NCI-H345 treated with DMSO at 0.1 percent for 48 hours (cell line): Measurements from ENCODE around the gene AMFR.

ENCODE experiments used
- DNase-seq: peaks from one replicate; lab custom pipeline; 2025; ENCODE audit not compliant: unreplicated experiment; lab: John Stamatoyannopoulos, UW

The AMFR gene

GRCh38 chr16:56425439-56425832, at the start of gene AMFR:
AMFR (minus strand) TSS chr16:56425545; CDS start chr16:56425327, 218 bp downstream.
- DNase-seq: no peak

DNA sequence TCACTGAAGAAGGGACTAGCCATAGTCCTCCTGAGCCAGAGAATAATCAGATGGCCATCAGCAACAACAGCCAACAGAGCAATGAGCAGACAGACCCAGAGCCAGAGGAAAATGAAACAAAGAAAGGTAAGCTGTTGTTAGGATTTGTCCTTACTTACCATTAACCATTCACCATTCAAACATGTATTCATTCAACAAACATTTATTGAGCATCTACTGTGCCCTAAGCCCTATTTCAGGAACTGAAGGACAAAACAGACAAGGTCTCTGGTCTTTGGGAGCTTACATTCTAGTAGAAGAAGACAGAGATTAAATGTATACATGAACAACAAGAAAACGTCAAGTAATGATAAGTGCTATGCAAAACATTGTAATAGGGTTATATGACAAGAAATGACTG, 45.3 kb upstream of the AMFR start:
- no peak for DNase-seq

GRCh38 chr16:56470232-56470631, 44.9 kb upstream of the AMFR start:
- DNase-seq: no peak

GRCh38 chr16:56469748-56470147, 44.4 kb upstream of the AMFR start:
- no peak for DNase-seq

- DNase-seq: no peak
Observed at GRCh38 chr16:56468800-56469199, 43.5 kb upstream of the AMFR start.

DNA sequence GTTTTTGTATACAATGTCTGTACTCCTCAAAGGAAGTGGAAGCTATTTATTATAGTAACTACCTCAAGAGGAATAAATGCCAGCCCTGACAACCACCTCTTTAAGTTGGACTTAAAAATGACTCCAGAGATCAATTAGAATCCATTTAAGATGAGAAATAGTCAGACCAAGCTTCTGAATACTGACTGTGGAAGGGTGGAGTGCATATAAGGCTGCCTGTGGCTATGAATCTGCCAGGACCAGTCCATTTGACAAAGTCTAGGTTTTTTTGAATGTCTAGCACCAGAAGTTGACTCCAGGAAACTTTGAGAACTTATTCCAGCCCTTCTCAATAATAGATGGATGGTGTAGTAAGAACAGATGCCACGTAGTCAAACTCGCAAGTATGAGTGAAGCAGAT, 41.0 kb upstream of the AMFR start:
- no peak for DNase-seq

- no peak for DNase-seq
Observed at GRCh38 chr16:56463153-56463552, 37.8 kb upstream of the AMFR start.

- no peak for DNase-seq
Observed at GRCh38 chr16:56462064-56462796, 36.9 kb upstream of the AMFR start.

- no peak for DNase-seq
Observed at GRCh38 chr16:56460101-56460500, 34.8 kb upstream of the AMFR start.

DNA sequence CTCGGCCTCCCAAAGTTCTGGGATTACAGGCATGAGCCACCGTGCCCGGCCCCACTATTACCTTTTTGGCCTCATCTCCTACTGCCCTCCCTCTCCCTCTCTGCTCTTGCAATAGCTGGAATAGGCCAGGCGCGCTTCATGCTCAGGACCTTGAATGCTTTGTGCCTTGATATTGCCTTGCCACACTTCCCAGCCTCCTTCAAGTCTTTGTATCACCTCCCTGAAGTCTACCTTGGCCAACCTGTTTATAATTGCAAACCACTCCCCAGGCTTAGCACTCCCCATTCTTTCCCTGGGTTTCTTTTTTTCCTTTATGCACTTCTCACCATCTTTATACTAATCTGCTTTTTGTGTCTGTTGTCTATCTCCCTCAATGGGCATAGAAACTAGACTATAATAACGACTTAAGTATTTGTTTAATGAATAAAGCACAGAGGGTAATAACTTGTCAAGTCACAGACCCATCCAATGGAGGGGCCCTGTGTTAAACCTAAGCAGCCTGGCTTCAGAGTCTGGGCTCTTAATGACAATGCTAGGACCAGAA, 32.7 kb upstream of the AMFR start:
- no peak for DNase-seq

GRCh38 chr16:56451753-56452689, 26.7 kb upstream of the AMFR start:
- no peak for DNase-seq

GRCh38 chr16:56450986-56451752, 25.8 kb upstream of the AMFR start, which contains the start of the genes NUDT21 and OGFOD1:
NUDT21 (minus strand) TSS chr16:56451332; CDS start chr16:56451202, 130 bp downstream.
OGFOD1 (plus strand) TSS chr16:56451554; CDS start chr16:56451613, 59 bp downstream.
- DNase-seq: peak; percentile 84

GRCh38 chr16:56450275-56450985, 25.1 kb upstream of the AMFR start:
- DNase-seq: no peak

- DNase-seq: no peak
Observed at GRCh38 chr16:56448005-56448404, 22.7 kb upstream of the AMFR start.

- DNase-seq: no peak
Observed at GRCh38 chr16:56447286-56447685, 21.9 kb upstream of the AMFR start.

DNA sequence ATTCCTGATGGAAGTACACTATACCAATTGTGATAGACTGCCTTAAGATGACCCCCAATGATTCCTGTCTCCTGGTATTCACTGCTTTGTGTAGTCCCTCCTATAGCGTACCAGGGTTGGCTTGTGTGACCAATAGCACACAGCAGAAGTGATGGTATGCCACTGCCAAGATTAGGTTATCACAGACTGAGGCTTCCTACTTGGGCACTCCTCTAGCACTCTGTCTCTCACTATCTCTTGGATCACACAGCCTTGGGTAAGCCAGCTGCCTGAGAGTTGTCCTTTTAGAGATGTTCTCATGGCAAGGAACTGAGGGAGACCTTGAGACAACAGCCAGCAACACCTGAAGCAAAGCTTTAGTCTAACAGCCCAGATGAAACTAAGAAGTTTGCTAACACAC, 12.7 kb upstream of the AMFR start:
- no peak for DNase-seq

GRCh38 chr16:56436258-56436657, 10.9 kb upstream of the AMFR start:
- DNase-seq: no peak

- no peak for DNase-seq
Observed at GRCh38 chr16:56428091-56428490, 2.7 kb upstream of the AMFR start.

DNA sequence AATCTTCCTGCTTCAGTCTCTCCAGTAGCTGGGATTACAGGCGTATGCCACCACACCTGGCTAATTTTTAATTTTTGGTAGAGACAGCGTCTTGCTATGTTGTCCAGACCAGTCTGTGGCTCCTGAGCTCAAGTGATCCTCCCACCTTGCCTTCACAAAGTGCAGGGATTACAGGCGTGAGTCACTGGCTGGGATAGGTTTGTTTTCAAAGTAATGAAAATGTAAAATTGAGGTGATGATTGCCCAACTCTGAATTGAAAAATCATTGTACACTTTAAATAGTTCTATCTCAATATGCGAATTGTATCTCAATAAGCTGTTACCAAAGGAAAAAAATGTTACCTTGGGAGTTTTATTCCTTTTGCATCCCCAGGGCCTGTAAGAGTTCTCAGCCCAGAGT, 1.2 kb upstream of the AMFR start:
- DNase-seq: no peak

GRCh38 chr16:56424791-56425438, 430 bp downstream of the AMFR start:
- DNase-seq: no peak
